Neuron (in vitro differentiated cells): ENCODE results near the gene TLDC2.
"Not testable (repeated sequence)": the region's sequence is repeated elsewhere in the genome, so short reads cannot be mapped to it uniquely, and the experiment has no call there.

Experiments used
- H2AFZ ChIP-seq: one replicate; pipeline ENCODE4 v1.6.1; 2013; ENCODE audit warnings: low read depth, mild to moderate bottlenecking, inconsistent platforms, low read length, moderate library complexity
- H3K27me3 ChIP-seq: one replicate; pipeline ENCODE4 v1.6.1; 2013; ENCODE audit warnings: low read length; ENCODE audit not compliant: insufficient read depth
- H3K36me3 ChIP-seq: one replicate; pipeline ENCODE4 v1.6.1; 2013; ENCODE audit warnings: low read length; ENCODE audit not compliant: insufficient read depth
- H3K4me1 ChIP-seq: one replicate; pipeline ENCODE4 v1.6.1; 2013; ENCODE audit warnings: low read length; ENCODE audit not compliant: insufficient read depth
- H3K4me3 ChIP-seq: 2 replicates; pipeline ENCODE4 v1.5.1; 2013; ENCODE audit warnings: mild to moderate bottlenecking, low read length, moderate library complexity
- H3K9me3 ChIP-seq: one replicate; pipeline ENCODE4 v1.6.1; 2013; ENCODE audit warnings: low read length

The TLDC2 gene

GRCh38 chr20:36917240-36917639 lies 41.3 kb downstream of the TLDC2 start:
- Histone ChIP-seq H2AFZ (no peak overlapping the region), H3K27me3 (no peaks in the 10 kb centered on the region), H3K4me1 (no peaks in the 10 kb centered on the region), H3K36me3 (no peaks in the 10 kb centered on the region), H3K9me3 (no peaks in the 10 kb centered on the region), H3K4me3 (no peak overlapping the region)

- no peaks in the 10 kb centered on the region for H3K27me3 ChIP-seq
These were observed 42.0 kb downstream of the TLDC2 start for GRCh38 chr20:36917943-36918342.

GRCh38 chr20:36919715-36920333 lies 43.9 kb downstream of the TLDC2 start:
- Histone ChIP-seq H3K27me3 (no peaks in the 10 kb centered on the region), H3K36me3 (no peaks in the 10 kb centered on the region), H3K4me3 (no peak overlapping the region)

More at GRCh38 chr20:36917943-36918342, 42.0 kb downstream of the TLDC2 start:
- Histone ChIP-seq H2AFZ (no peak overlapping the region), H3K4me3 (no peak overlapping the region), H3K4me1 (no peaks in the 10 kb centered on the region), H3K9me3 (no peaks in the 10 kb centered on the region), H3K36me3 (no peaks in the 10 kb centered on the region)

GRCh38 chr20:36920334-36920730 lies 44.4 kb downstream of the TLDC2 start:
- no peaks in the 10 kb centered on the region for H3K9me3 ChIP-seq
- H3K4me1 ChIP-seq, result no peaks in the 10 kb centered on the region
- no peak overlapping the region for H2AFZ ChIP-seq
- no peaks in the 10 kb centered on the region for H3K27me3 ChIP-seq
- no peak overlapping the region for H3K4me3 ChIP-seq
- H3K36me3 ChIP-seq, result no peaks in the 10 kb centered on the region

More at GRCh38 chr20:36919715-36920333, 43.9 kb downstream of the TLDC2 start:
- Histone ChIP-seq H3K4me1 (no peaks in the 10 kb centered on the region), H2AFZ (no peak overlapping the region), H3K9me3 (no peaks in the 10 kb centered on the region)

GRCh38 chr20:36924167-36925045 lies 48.5 kb downstream of the TLDC2 start:
- H3K9me3 ChIP-seq, result no peaks in the 10 kb centered on the region
- no peaks in the 10 kb centered on the region for H3K36me3 ChIP-seq
- no peaks in the 10 kb centered on the region for H3K4me1 ChIP-seq
- H3K27me3 ChIP-seq, result no peaks in the 10 kb centered on the region
- no peak overlapping the region for H2AFZ ChIP-seq
- no peak overlapping the region for H3K4me3 ChIP-seq

- no peaks in the 10 kb centered on the region for H3K4me1 ChIP-seq
- H3K4me3 ChIP-seq, result no peak overlapping the region
- H2AFZ ChIP-seq, result no peak overlapping the region
- H3K36me3 ChIP-seq, result no peaks in the 10 kb centered on the region
- no peaks in the 10 kb centered on the region for H3K27me3 ChIP-seq
- no peaks in the 10 kb centered on the region for H3K9me3 ChIP-seq
These were observed 49.3 kb downstream of the TLDC2 start for GRCh38 chr20:36925234-36925633.

- H3K9me3 ChIP-seq, result no peaks in the 10 kb centered on the region
- no peaks in the 10 kb centered on the region for H3K27me3 ChIP-seq
- no peak overlapping the region for H2AFZ ChIP-seq
- H3K4me1 ChIP-seq, result no peaks in the 10 kb centered on the region
- H3K36me3 ChIP-seq, result no peaks in the 10 kb centered on the region
- no peak overlapping the region for H3K4me3 ChIP-seq
These were observed 50.8 kb downstream of the TLDC2 start for GRCh38 chr20:36926653-36927200.

DNA sequence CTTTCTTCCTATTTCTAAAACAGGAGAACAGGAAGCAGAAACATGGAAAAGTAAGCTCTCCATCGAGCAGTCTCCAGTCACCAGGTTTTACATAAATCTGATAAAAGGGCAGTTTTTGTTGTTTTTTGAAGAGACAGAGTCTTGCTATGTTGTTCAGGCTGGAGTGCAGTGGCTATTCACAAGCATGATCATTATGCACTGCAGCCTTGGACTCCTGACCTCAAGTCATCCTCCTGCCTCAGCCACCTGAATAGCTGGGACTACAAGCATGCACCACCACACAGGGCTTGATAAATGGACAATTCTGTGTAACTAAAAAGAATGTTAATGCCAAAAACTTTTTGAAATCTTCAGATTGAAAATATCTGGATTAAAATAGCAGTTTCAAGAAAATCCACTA lies 51.8 kb downstream of the TLDC2 start:
- Histone ChIP-seq H3K9me3 (no peaks in the 10 kb centered on the region), H3K27me3 (no peaks in the 10 kb centered on the region), H3K4me1 (no peaks in the 10 kb centered on the region), H3K36me3 (no peaks in the 10 kb centered on the region), H2AFZ (no peak overlapping the region), H3K4me3 (no peak overlapping the region)

GRCh38 chr20:36929290-36929689 lies 53.4 kb downstream of the TLDC2 start:
- H3K4me1 ChIP-seq, result no peaks in the 10 kb centered on the region
- H3K36me3 ChIP-seq, result no peaks in the 10 kb centered on the region
- no peaks in the 10 kb centered on the region for H3K27me3 ChIP-seq
- H3K9me3 ChIP-seq, result no peaks in the 10 kb centered on the region
- no peak overlapping the region for H2AFZ ChIP-seq
- H3K4me3 ChIP-seq, result no peak overlapping the region

DNA sequence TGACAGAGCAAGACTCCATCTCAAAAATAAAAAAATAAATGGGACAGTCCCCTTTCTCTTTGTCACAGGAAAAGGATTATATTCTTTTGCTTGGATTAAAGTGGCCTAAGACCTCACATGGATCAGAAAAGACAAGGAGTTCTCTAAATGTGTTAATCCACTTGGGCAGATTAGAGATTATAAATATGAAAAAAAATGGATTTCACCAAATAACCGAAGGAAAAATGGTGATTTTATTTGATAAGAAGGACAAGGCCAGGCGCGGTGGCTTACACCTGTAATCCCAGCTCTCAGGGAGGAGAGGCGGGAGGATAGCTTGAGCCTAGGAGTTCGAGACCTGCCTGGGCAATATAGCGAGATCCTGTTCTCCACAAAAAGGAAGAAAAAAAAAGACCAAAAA lies 53.8 kb downstream of the TLDC2 start:
- H3K27me3 ChIP-seq, result no peaks in the 10 kb centered on the region
- H2AFZ ChIP-seq, result no peak overlapping the region
- H3K4me1 ChIP-seq, result no peaks in the 10 kb centered on the region
- no peaks in the 10 kb centered on the region for H3K36me3 ChIP-seq
- no peak overlapping the region for H3K4me3 ChIP-seq
- H3K9me3 ChIP-seq, result no peaks in the 10 kb centered on the region

GRCh38 chr20:36932067-36932466 lies 56.1 kb downstream of the TLDC2 start:
- not testable (repeated sequence) for H3K4me3 ChIP-seq, H3K4me1 ChIP-seq, H3K9me3 ChIP-seq, H3K36me3 ChIP-seq, H3K27me3 ChIP-seq, H2AFZ ChIP-seq

DNA sequence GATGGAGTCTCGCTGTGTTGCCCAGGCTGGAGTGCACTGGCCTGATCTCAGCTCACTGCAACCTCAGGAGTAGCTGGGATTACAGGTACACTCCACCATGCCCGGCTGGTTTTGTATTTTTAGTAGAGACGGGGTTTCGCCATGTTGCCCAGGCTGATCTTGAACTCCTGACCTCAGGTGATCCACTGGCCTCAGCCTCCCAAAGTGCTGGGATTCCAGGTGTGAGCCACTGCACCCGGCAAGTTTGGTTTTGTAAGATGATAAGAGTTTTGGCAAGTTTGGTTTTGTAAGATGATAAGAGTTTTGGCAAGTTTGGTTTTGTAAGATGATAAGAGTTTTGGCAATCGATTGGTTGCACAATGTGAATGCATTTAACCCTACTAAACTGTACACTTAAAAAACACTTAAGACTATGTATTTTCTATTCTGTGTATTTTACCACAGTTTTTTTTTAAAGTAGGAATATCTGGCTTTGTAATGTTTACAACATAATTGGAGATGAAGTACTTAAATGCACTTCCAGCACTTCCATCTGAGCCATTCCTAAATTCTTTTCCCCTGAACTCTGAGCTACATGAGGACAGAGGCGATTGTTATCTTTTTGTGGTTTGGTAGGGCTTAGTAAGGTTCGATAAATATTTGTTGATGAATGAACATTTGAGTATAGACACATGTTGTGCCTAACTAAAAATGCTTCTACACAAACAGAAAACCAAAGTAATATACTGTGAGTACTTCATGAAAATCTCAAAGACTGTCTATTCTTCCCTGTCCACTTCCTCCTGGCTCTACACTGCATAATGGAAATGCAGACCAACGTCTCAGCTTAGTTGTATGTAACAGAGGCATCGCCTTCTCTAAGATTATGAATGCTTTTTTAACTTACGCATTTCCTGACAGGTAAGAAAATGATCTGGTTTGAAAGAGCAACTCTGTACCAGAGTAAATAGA lies 56.8 kb downstream of the TLDC2 start:
- Histone ChIP-seq H3K36me3 (no peaks in the 10 kb centered on the region), H2AFZ (no peak overlapping the region), H3K4me1 (no peaks in the 10 kb centered on the region), H3K9me3 (no peaks in the 10 kb centered on the region), H3K27me3 (no peaks in the 10 kb centered on the region), H3K4me3 (no peak overlapping the region)

DNA sequence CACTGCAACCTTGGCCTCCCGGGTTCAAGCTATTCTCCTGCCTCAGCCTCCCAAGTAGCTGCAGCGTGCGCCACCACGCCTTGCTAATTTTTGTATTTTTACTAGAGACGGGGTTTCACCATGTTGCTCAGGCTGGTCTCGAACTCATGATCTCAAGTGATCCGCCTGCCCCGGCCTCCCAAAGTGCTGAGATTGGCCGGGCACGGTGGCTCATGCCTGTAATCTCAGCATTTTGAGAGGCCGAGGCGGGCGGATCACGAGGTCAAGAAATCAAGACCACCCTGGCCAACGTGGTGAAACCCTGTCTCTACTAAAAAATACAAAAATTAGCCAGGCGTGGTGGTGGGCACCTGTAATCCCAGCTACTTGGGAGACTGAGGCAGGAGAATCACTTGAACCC lies 57.6 kb downstream of the TLDC2 start:
- H3K9me3 ChIP-seq, H3K4me3 ChIP-seq, H2AFZ ChIP-seq, H3K36me3 ChIP-seq, H3K4me1 ChIP-seq, H3K27me3 ChIP-seq: not testable (repeated sequence)
